ENCODE data around the gene ERCC8.
"Not testable (repeated sequence)": the region's sequence is repeated elsewhere in the genome, so short reads cannot be mapped to it uniquely, and the experiment has no call there.

DNA sequence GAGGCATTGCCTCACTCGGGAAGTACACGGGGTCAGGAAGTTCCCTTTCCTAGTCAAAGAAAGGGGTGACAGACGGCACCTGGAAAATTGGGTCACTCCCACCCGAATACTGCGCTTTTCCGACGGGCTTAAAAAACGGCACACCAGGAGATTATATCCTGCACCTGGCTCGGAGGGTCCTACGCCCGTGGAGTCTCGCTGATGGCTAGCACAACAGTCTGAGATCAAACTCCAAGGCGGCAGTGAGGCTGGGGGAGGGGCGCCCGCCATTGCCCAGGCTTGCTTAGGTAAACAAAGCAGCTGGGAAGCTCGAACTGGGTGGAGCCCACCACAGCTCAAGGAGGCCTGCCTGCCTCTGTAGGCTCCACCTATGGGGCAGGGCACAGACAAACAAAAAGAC, 84.3 kb downstream of the ERCC8 start:
- not testable (repeated sequence) for TF ChIP-seq MED1 (CRISPR knock-in tag; IDR thresholded peaks at IDR 0.05; ENCODE audit: borderline replicate concordance); POLR2AphosphoS5 (IDR thresholded peaks at IDR 0.05; ENCODE audit: control insufficient read depth, insufficient read depth, low read depth, low read length); XRCC3 (IDR thresholded peaks at IDR 0.05); CCAR2 (IDR thresholded peaks at IDR 0.05; ENCODE audit: low read depth, low read length); NFE2 (IDR thresholded peaks at IDR 0.05; ENCODE audit: low read depth); ZNF175 (CRISPR knock-in tag; IDR thresholded peaks at IDR 0.05; ENCODE audit: low read depth); SP2 (IDR thresholded peaks at IDR 0.05; ENCODE audit: extremely low read depth, low read depth, low read length, poor library complexity, severe bottlenecking); NR3C1 (CRISPR knock-in tag; IDR thresholded peaks at IDR 0.05); ZNF41 (CRISPR knock-in tag; conservative IDR thresholded peaks at IDR 0.05); TARDBP (IDR thresholded peaks at IDR 0.05); MTA3 (IDR thresholded peaks at IDR 0.05; ENCODE audit: borderline replicate concordance)
- TF ChIP-seq, protein P1, sequence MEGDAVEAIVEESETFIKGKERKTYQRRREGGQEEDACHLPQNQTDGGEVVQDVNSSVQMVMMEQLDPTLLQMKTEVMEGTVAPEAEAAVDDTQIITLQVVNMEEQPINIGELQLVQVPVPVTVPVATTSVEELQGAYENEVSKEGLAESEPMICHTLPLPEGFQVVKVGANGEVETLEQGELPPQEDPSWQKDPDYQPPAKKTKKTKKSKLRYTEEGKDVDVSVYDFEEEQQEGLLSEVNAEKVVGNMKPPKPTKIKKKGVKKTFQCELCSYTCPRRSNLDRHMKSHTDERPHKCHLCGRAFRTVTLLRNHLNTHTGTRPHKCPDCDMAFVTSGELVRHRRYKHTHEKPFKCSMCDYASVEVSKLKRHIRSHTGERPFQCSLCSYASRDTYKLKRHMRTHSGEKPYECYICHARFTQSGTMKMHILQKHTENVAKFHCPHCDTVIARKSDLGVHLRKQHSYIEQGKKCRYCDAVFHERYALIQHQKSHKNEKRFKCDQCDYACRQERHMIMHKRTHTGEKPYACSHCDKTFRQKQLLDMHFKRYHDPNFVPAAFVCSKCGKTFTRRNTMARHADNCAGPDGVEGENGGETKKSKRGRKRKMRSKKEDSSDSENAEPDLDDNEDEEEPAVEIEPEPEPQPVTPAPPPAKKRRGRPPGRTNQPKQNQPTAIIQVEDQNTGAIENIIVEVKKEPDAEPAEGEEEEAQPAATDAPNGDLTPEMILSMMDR (IDR thresholded peaks at IDR 0.05 in 2 of 3, conservative IDR thresholded peaks at IDR 0.05 in 1 of 3; ENCODE audit: insufficient read depth in 2 of 3, low read depth in 1 of 3, low read length in 3 of 3), result not testable (repeated sequence)

All from K562 (cell line).